Measurements from ENCODE around the gene CYP27B1.

CYP27B1 gene, protein sequence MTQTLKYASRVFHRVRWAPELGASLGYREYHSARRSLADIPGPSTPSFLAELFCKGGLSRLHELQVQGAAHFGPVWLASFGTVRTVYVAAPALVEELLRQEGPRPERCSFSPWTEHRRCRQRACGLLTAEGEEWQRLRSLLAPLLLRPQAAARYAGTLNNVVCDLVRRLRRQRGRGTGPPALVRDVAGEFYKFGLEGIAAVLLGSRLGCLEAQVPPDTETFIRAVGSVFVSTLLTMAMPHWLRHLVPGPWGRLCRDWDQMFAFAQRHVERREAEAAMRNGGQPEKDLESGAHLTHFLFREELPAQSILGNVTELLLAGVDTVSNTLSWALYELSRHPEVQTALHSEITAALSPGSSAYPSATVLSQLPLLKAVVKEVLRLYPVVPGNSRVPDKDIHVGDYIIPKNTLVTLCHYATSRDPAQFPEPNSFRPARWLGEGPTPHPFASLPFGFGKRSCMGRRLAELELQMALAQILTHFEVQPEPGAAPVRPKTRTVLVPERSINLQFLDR

DNA sequence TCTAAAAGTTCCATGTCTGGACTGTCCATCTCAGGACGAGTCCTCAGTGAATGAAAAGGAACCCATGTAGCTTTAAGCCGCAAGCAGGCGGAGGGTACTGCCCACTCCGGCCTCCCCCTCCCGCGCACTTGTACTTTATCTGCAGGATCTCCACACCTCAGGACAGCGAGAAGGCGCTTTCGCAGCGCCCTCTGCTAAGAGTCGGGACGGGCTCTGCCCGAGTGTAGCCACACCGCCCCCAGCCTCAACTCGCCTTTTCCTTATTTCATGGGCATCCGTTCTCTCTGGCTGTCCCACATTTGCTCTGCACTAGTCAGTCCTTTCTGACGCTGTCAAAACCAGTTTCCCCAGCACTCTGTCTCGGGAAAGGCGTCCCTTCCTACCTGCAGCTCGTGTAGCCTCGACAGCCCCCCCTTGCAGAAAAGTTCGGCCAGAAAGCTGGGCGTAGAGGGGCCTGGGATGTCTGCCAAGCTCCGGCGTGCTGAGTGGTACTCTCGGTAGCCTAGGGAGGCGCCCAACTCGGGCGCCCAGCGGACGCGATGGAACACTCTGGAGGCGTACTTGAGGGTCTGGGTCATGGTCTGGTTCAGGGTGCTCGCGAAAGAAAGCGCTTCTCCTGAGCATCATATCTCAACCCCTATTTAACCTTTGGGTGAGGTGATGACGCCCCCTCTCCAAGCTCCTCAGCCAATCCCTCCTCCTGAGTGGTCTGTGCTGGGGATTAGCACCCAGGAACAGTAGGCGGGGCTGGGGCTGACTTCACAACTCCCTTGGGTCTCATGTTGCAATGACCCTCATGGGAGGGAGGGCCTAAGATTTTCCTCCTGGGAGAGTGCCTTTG lies at the start of gene CYP27B1:
Gene CYP27B1, minus strand, starts transcription at position 615 of the 841 bp plus-strand sequence. Its CDS starts 37 bp downstream, at position 578.
- DNase-seq: no peak

- DNase-seq: no peak
Observed at GRCh38 chr12:57816001-57816854, 49.4 kb upstream of the CYP27B1 start.

DNA sequence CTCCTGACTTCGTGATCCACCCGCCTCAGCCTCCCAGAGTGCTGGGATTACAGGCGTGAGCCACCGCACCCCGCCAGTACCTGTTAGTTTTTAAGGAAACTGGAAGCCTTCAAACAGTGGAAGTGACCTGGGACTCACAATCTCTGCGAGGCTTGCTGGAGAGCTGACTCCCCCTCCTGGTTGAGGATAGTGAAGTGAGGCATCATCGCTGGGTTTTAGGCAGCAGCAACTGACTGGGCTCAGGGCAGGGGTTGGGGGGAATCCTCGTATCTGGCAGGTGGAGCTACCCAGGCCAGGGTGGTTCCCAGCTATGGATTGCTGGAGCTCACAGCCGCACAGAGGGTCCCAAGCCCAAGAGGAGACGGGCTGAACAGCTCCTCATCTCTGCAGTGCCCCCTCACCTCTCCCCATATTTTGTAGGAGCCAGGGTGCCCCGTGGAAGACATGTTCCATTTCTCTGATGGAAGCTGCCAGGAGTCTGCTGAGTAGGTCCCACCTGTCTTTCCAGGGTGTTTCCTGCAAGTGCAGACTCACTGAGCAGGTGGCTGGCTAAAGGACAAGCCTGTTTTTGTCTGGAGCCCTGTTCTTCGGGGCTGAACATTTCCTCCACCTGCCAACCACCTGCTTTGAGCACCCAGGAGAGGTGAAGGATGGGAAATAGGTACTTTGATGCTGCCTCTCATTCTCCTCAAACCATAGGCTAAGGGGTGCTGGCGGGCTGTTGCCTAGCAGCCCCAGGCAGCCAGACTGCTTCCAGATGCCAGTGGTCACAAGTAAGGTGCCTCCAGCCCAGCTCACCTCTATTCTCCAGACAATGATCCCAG lies 48.5 kb upstream of the CYP27B1 start:
- no peak for DNase-seq

GRCh38 chr12:57813971-57814772 lies 47.3 kb upstream of the CYP27B1 start:
- DNase-seq: no peak

DNA sequence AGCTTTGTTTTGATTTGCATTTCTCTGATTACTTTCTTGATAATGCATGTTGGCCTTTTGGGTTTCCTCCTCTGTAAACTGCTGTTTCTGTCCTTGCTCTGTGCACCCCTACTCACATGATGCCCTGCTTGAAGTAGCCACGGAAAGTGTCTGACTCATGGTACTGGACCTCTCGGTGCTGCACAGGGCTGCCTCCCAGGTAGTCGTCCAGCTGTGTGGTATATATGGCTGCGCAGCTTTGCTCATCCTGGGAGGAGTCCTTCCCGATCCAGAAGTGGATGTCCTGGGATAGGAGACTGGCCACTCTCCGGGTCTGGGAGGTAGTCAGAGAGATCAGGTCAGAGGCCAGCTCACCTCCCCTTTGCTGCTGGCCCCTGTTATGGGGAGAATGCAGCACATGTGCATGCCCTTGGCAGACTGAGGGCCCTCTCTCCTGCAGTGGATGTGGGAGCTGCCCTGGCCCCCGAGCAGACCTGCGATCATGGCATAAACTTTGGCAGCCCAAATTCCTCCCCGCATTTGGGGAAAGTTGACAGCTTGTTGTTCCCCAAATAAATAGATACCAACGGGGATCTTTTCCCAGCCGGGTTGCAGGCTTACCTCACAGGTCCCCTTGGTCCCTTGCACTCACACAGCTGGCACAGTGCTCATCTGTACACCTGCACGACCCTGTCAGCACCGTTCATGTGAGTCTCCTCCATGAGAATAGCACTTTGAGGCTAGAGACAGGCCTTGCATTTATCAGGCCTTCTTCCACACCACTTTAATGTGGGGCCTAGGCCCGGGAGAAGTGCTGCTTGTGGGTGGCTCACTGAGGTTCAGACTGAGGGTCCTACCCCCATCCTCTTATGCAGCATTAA lies 46.5 kb upstream of the CYP27B1 start:
- no peak for DNase-seq

- no peak for DNase-seq
Observed at GRCh38 chr12:57811028-57811755, 44.3 kb upstream of the CYP27B1 start.

DNA sequence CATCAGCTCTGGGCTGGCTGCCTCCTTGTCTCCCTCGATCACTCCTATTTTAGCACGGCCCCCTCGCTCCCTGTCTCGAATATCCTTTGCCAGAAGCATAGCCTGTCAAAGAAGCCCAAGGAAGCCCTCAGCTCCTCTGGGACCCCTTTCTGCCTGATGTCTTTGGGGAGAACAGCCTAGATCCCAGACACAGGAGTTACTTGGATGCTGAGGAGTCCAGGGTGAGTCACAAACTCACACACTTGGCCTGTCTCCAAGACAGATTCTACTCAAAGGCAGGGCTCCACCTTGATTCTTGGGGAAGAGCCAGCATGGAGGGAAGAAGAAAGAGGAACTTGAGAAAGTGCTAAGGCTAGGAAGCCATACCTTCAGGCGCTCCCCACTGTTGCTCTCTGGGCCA lies 43.6 kb upstream of the CYP27B1 start:
- DNase-seq: no peak

GRCh38 chr12:57809425-57809824 lies 42.5 kb upstream of the CYP27B1 start:
- no peak for DNase-seq

GRCh38 chr12:57808351-57808750 lies 41.5 kb upstream of the CYP27B1 start:
- DNase-seq: no peak

DNA sequence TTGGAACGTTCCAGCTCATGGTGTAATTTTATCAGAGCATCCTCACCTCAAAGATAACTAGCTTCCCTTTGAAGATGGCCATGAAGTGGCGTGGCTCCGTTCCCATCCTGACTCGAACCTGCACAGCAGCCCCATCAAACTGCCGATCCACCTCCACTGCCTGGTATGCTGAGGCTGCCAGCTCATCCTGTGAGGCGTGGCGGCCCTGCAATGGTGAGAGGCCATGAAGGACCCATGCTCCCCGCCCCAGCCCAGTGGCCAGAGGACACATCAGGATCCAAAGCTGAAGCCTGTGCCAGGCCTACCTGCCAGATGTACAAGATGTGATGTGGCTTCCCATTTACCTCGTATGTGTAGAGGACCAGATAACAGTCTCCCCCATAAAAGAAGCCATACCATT lies 40.4 kb upstream of the CYP27B1 start:
- no peak for DNase-seq

DNA sequence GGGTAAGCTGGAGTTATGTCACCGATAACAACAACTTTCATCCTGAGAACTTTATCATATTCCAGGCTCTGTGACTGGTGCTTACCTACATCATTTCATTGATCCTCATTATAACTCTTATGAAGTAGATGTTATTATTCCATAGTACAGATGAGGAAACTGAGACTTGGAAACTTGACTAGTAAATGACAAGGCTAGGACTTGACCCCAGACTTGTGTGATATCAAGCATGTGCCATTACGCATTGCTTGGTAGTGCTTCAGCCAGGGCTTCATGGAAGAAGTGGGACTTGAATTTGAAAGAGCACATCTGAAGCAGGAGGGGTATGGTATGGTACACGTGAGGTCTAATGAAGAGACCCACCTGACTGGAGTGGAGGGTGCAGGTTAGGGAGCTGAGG lies 39.8 kb upstream of the CYP27B1 start:
- no peak for DNase-seq

GRCh38 chr12:57803319-57803893 lies 36.5 kb upstream of the CYP27B1 start:
- peak; percentile 54 for DNase-seq

DNA sequence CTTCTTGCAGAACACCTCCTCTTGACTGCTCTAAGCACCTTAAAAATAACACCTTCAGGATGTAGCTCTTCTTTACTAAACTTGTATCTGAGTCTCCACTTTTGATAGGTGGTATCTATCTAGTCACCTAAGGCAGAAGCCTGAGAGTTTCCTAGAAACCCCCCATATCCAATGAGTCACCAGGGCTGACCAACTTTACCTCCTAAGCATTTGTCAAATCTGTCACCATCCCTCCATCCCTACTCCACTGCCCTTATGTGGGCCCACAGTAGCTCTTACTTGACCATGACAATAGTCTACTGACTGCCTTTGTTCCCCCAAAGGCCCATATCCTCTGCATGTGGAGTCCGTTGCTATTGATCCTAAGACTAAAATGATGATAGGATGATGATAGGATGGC lies 35.7 kb upstream of the CYP27B1 start:
- DNase-seq: no peak

GRCh38 chr12:57800965-57801364 lies 34.1 kb upstream of the CYP27B1 start:
- no peak for DNase-seq

DNA sequence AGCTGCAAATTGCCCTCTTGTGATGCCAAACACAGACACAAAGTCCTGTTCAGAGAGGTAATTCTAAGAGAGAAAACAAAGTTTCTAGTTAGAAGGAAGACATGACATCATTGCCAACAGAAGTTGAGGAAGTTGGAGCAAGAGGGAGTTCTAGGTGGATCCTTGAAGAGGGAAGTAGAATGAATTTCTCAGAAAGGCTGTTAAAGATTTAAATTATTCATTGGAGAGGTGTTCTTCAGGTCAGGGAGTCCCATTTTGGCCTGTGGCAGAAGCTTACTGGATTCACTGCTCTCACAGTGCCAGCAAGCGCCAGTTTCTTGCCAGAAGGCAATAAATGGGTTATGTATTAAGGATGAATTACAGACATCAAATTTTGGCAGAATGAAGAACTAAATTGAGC lies 31.1 kb upstream of the CYP27B1 start:
- no peak for DNase-seq

DNA sequence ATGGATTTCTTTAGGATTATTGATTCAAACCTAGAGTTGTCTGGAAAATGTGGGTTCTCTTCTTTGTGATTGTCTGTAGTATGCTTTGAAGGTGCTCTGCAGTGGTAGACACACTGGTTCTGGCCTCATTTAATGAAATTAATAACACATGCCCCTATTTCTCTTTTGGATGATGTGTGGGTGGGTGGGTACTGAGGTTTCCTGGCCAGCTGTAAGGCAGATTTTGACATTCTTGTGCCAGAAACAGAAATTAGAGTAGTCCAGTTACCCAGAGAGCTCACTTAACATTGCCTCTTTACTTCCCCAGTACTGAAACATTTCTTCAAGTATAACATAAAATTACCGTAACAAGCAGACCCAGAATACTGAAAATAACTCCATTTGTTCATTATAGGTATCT lies 30.1 kb upstream of the CYP27B1 start:
- DNase-seq: no peak

DNA sequence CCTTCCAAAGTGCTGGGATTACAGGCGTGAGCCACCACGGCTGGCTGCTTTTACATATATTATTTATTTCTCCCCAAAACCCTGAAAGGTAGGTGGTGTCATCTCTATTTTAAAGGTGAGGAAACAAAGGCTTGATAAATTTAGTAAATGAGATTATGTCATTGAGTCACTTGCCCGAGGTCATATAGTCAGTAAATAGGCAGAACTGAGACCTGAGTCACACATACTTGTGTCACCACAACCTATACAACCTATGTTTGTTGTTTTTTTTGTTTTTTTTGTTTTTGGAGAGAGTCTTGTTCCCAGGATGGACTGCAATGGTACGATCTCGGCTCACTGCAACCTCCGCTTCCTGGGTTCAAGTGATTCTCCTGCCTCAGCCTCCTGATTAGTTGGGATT lies 28.5 kb upstream of the CYP27B1 start:
- DNase-seq: no peak

DNA sequence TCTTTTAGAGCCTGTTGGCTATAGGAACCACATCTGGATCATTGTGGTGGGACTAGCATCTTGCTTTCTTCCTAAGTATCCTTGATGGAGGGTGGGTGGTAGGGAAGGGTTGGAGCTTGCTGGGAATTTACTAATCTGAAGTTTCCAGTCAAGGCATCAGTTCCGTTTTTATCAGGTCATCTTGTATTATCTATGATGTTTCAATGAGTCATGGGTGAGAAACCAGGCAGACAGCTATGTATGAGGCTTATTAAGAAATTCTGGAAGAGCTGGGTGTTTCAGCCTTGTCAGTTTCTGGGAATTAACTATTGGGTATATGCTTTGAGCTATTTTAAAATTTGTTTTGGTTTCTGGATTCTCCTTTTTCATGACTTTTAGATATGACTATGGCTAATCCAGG lies 27.0 kb upstream of the CYP27B1 start:
- no peak for DNase-seq

- DNase-seq: no peak
Observed at GRCh38 chr12:57783861-57784260, 17.0 kb upstream of the CYP27B1 start.
